Measurements from ENCODE around the gene CD8A. TPM values are rescaled to one million over a fixed set of nuclear protein-coding genes. Genes with fewer than 3 reads are reported as not detected.
A peak's percentile ranks its signal among the peaks of the same experiment; 100 is the strongest.

CD8A gene
- total and polyA plus RNA-seq, 4 donors, result 1.5 to 3.9 (median 3.2) TPM

DNA sequence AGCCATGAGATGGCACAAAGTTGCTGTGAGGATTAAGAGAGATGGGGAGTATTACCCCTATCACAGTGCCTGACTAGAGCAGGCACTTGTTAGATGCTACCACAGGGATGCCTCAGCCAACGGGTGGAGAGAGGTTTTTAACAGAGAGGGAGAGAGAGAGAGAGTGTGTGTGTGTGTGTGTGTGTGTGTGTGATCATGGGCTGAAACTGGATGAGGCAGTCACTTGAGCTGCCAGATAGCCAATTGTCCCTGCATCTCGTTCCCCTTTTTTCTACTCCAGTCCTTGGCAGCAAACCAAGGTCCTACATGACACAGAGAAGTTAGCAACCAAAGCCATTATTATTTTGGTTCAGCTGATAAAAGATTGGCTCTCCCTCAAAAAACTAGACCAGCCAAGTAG lies 3.0 kb downstream of the CD8A start:
- ATAC-seq (ENCODE audit: low FRiP score) (no peak), DNase-seq (peak in 1 of 2 donors; percentile 66)
- Histone ChIP-seq H3K27ac (ENCODE audit: low read depth in 1 of 2, low read length in 2 of 2) (no peak overlapping the region), H3K9me3 (ENCODE audit: control insufficient read depth, low read length) (no peaks in the 10 kb centered on the region), H3K4me3 (ENCODE audit: low read length in 2 of 2) (no peak overlapping the region), H3K27me3 (ENCODE audit: control insufficient read depth in 1 of 2, insufficient read depth in 2 of 2, low read length in 1 of 2) (no peaks in the 10 kb centered on the region), H3K4me1 (ENCODE audit: control insufficient read depth in 1 of 2, insufficient read depth in 2 of 2, low read length in 2 of 2) (peaks cover 0 to 2% of the 10 kb centered on the region in 2 donors), H3K36me3 (ENCODE audit: control insufficient read depth in 1 of 2, insufficient read depth in 2 of 2, low read length in 1 of 2) (no peaks in the 10 kb centered on the region)
- WGBS, 2 donors, result 0 to 2% methylated on average over 2 of the region's 2 CpGs
- intact Hi-C loops (cut with DNase I), result no loop called here

DNA sequence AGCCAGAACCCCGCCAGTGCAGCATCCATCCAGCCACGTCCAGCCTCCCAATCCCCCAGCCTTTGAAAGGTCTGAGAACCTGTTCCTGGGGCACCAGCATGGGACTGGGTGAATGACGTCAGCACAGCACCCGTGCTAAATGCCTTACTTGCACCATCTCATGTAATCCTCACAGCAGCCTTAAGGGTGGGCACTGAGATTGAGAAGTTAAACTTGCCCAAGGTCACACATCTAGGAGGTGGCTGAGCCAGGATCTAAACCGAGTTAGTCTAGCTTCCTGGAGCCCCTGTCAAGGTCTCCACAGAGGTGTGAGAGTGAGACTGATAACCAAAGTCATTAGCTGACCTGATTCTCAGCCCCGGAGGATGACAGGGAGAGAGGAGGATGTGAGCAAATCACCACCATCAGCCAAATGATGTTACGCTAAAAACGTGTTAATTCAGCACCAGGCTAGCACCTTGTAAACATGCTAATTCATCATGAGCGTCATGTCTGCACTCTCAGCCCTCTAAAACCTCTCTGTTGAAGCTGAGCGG lies 4.6 kb downstream of the CD8A start:
- no peaks in the 10 kb centered on the region for H3K9me3 ChIP-seq (ENCODE audit: control insufficient read depth, low read length)
- no peaks in the 10 kb centered on the region for H3K27me3 ChIP-seq (ENCODE audit: control insufficient read depth in 1 of 2, insufficient read depth in 2 of 2, low read length in 1 of 2)
- H3K4me3 ChIP-seq (ENCODE audit: low read length in 2 of 2), result no peak overlapping the region
- H3K36me3 ChIP-seq (ENCODE audit: control insufficient read depth in 1 of 2, insufficient read depth in 2 of 2, low read length in 1 of 2), result no peaks in the 10 kb centered on the region
- intact Hi-C loops (cut with DNase I), result no loop called here
- ATAC-seq (ENCODE audit: low FRiP score) (no peak), DNase-seq (no peak)
- no peak overlapping the region for H3K27ac ChIP-seq (ENCODE audit: low read depth in 1 of 2, low read length in 2 of 2)
- peaks cover 0 to 2% of the 10 kb centered on the region in 2 donors for H3K4me1 ChIP-seq (ENCODE audit: control insufficient read depth in 1 of 2, insufficient read depth in 2 of 2, low read length in 2 of 2)
- WGBS, 2 donors, result 78 to 80% methylated on average over 10 of the region's 10 CpGs

DNA sequence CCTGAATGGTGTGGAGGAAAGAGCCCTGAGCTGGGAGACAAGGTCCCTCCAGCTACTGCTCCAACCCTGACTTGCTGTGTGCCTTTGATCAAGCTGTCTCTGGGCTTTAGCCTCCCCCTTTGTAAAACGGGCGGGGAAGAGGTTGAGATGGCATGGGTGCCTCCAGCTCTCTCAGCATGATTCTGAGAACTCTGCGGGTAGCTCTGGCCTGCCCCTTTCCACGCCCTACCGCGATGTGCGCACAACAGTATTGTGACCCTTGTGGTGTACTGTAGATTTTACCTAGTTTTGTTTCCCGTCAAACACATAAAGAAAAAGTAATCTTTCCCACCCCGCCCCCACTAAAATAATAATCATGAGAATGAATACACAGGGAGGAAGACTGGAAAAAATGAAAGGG lies 5.3 kb downstream of the CD8A start:
- intact Hi-C loops (cut with DNase I), result no loop called here
- Histone ChIP-seq H3K27ac (ENCODE audit: low read depth in 1 of 2, low read length in 2 of 2) (no peak overlapping the region), H3K9me3 (ENCODE audit: control insufficient read depth, low read length) (no peaks in the 10 kb centered on the region), H3K4me1 (ENCODE audit: control insufficient read depth in 1 of 2, insufficient read depth in 2 of 2, low read length in 2 of 2) (peaks cover 0 to 2% of the 10 kb centered on the region in 2 donors), H3K4me3 (ENCODE audit: low read length in 2 of 2) (no peak overlapping the region), H3K36me3 (ENCODE audit: control insufficient read depth in 1 of 2, insufficient read depth in 2 of 2, low read length in 1 of 2) (no peaks in the 10 kb centered on the region), H3K27me3 (ENCODE audit: control insufficient read depth in 1 of 2, insufficient read depth in 2 of 2, low read length in 1 of 2) (no peaks in the 10 kb centered on the region)
- DNase-seq (no peak), ATAC-seq (ENCODE audit: low FRiP score) (no peak)
- WGBS, 2 donors, result 90 to 96% methylated on average over 9 of the region's 9 CpGs

DNA sequence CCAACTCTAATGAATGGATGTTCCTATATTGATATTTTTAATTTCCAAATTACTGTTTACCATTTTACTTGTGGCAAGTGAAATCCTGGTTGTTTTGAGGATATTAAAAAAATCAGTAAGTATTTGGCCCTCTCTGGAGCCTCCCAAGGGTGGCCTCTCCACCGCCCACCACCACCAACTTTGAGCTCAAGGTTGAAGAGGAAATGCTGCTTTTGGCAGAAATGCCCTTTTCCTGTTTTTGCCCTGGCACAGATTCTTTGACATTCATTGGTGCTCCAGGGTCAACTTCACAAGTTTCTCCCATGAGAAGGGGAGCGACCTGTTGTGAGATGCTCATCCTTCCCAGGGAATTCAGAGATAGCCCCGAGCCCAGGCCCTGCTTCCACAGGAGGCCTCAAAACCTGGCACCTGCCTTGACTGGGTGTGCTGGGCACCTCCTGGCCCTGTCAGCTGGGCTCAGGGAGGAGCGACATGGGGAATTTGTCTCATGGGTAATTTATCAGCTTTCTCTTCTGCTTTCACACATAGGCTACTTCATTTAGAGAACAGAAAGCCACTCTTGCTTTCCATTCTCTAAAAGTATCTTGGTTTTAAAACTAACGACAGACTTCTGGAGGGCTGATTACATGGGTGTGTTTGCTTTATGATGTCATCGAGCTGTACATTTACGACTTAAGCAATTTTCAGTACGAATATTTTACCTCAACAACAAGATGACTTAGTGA lies 6.9 kb downstream of the CD8A start:
- DNase-seq, result no peak
- H3K36me3 ChIP-seq (ENCODE audit: control insufficient read depth in 1 of 2, insufficient read depth in 2 of 2, low read length in 1 of 2), result no peaks in the 10 kb centered on the region
- intact Hi-C loops (cut with DNase I), result no loop called here
- H3K9me3 ChIP-seq (ENCODE audit: control insufficient read depth, low read length), result no peaks in the 10 kb centered on the region
- H3K27ac ChIP-seq (ENCODE audit: low read depth in 1 of 2, low read length in 2 of 2), result no peak overlapping the region
- no peak overlapping the region for H3K4me3 ChIP-seq (ENCODE audit: low read length in 2 of 2)
- ATAC-seq (ENCODE audit: low FRiP score), result no peak
- 91% methylated on average over 8 of the region's 8 CpGs for WGBS, 2 donors
- peaks cover 0 to 2% of the 10 kb centered on the region in 2 donors for H3K4me1 ChIP-seq (ENCODE audit: control insufficient read depth in 1 of 2, insufficient read depth in 2 of 2, low read length in 2 of 2)
- no peaks in the 10 kb centered on the region for H3K27me3 ChIP-seq (ENCODE audit: control insufficient read depth in 1 of 2, insufficient read depth in 2 of 2, low read length in 1 of 2)

DNA sequence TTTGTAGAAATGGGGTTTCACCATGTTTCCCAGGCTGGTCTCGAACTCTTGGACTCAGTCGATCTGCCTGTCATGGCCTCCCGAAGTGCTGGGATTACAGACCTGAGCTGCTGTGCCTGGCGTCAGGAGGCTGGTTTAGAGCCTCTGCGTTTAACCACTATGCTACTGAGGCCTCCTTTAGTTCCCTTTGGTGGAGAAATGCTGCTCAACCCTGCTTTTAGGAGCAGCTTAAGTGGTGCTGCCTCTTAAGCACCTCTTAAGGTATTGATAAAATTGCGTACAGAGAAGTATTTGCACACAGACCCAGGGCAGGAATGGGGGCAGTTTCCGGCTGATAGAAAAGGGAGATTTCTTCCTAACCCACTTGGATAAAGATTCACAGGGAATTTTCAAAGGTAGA lies 8.0 kb downstream of the CD8A start:
- Histone ChIP-seq H3K27ac (ENCODE audit: low read depth in 1 of 2, low read length in 2 of 2) (no peak overlapping the region), H3K36me3 (ENCODE audit: control insufficient read depth in 1 of 2, insufficient read depth in 2 of 2, low read length in 1 of 2) (no peaks in the 10 kb centered on the region), H3K4me1 (ENCODE audit: control insufficient read depth in 1 of 2, insufficient read depth in 2 of 2, low read length in 2 of 2) (peaks cover 0 to 2% of the 10 kb centered on the region in 2 donors), H3K4me3 (ENCODE audit: low read length in 2 of 2) (no peak overlapping the region), H3K27me3 (ENCODE audit: control insufficient read depth in 1 of 2, insufficient read depth in 2 of 2, low read length in 1 of 2) (no peaks in the 10 kb centered on the region), H3K9me3 (ENCODE audit: control insufficient read depth, low read length) (no peaks in the 10 kb centered on the region)
- no peak for ATAC-seq (ENCODE audit: low FRiP score)
- 92 to 94% methylated on average over 7 of the region's 7 CpGs for WGBS, 2 donors
- no peak for DNase-seq
- intact Hi-C loops (cut with DNase I), result no loop called here

DNA sequence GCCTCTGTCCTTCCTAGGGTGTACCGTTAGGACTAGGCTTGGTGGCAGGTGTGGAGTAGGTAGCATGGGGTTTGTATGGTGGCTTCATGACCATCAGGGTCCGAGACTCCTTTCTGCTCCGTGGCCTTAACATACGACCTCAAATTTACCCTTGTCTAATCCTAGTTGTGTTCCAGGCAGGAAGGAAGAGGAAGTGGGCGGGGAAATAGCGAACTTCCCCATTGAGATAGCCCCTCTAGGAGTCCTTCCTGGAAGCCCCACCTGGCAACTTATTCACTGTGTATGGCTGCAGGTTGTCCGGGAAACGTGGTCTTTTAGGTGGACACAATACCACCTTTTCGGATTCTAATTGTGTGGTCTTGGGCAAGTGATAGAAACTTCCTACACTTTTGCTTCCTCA lies 9.3 kb downstream of the CD8A start:
- no peak for DNase-seq
- Histone ChIP-seq H3K36me3 (ENCODE audit: control insufficient read depth in 1 of 2, insufficient read depth in 2 of 2, low read length in 1 of 2) (peaks cover 0 to 2% of the 10 kb centered on the region in 2 donors), H3K4me1 (ENCODE audit: control insufficient read depth in 1 of 2, insufficient read depth in 2 of 2, low read length in 2 of 2) (no peaks in the 10 kb centered on the region), H3K9me3 (ENCODE audit: control insufficient read depth, low read length) (no peaks in the 10 kb centered on the region), H3K27me3 (ENCODE audit: control insufficient read depth in 1 of 2, insufficient read depth in 2 of 2, low read length in 1 of 2) (no peaks in the 10 kb centered on the region), H3K4me3 (ENCODE audit: low read length in 2 of 2) (no peak overlapping the region), H3K27ac (ENCODE audit: low read depth in 1 of 2, low read length in 2 of 2) (no peak overlapping the region)
- intact Hi-C loops (cut with DNase I), result no loop called here
- ATAC-seq (ENCODE audit: low FRiP score), result no peak
- WGBS, 2 donors, result 85 to 88% methylated on average over 9 of the region's 9 CpGs

DNA sequence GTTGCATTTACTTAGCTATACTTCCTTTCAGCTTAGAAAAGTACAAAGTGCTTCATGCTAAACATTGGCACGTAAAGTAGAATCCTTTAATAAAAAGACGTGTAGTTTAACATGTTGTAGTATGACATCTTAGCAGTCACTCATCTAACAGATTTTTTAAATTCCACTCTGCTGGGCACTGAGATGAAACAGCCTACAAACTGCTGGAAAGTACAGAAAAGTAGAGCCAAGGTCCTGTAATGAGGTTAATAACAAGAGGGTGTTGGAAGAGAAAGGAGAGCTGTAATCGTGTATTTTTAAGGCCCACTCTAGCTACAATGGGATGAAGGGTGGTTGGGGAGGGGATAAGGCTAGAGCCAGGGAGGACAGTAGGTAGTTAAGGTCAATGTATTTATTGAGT lies 10.7 kb downstream of the CD8A start:
- 49 to 56% methylated on average over 3 of the region's 3 CpGs for WGBS, 2 donors
- Histone ChIP-seq H3K27ac (ENCODE audit: low read depth in 1 of 2, low read length in 2 of 2) (no peak overlapping the region), H3K4me3 (ENCODE audit: low read length in 2 of 2) (no peak overlapping the region), H3K9me3 (ENCODE audit: control insufficient read depth, low read length) (no peaks in the 10 kb centered on the region), H3K36me3 (ENCODE audit: control insufficient read depth in 1 of 2, insufficient read depth in 2 of 2, low read length in 1 of 2) (peaks cover 0 to 3% of the 10 kb centered on the region in 2 donors), H3K27me3 (ENCODE audit: control insufficient read depth in 1 of 2, insufficient read depth in 2 of 2, low read length in 1 of 2) (no peaks in the 10 kb centered on the region), H3K4me1 (ENCODE audit: control insufficient read depth in 1 of 2, insufficient read depth in 2 of 2, low read length in 2 of 2) (no peaks in the 10 kb centered on the region)
- ATAC-seq (ENCODE audit: low FRiP score), result no peak
- intact Hi-C loops (cut with DNase I), result no loop called here
- no peak for DNase-seq

DNA sequence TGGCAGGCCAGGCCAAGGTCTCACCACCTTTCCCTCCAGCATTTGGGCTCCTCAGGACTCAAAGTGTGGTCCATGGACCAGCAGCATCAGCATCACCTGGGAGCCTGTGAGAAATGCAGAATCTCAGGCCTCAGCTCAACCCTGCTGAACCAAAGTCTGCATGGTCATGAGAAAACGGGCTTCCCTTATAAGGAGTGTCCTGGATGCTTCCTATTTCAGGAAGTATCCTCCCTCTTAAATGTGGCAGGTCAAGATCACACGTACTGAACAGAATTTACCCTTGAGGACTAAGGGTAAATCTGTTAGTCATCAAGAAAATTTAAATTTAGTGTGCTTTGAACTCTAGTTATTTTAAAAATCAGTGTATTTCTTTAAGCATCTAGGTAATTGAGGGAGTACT lies 11.8 kb downstream of the CD8A start:
- Histone ChIP-seq H3K27ac (ENCODE audit: low read depth in 1 of 2, low read length in 2 of 2) (no peak overlapping the region), H3K4me1 (ENCODE audit: control insufficient read depth in 1 of 2, insufficient read depth in 2 of 2, low read length in 2 of 2) (no peaks in the 10 kb centered on the region), H3K36me3 (ENCODE audit: control insufficient read depth in 1 of 2, insufficient read depth in 2 of 2, low read length in 1 of 2) (peaks cover 0 to 6% of the 10 kb centered on the region in 2 donors), H3K9me3 (ENCODE audit: control insufficient read depth, low read length) (no peaks in the 10 kb centered on the region), H3K27me3 (ENCODE audit: control insufficient read depth in 1 of 2, insufficient read depth in 2 of 2, low read length in 1 of 2) (no peaks in the 10 kb centered on the region), H3K4me3 (ENCODE audit: low read length in 2 of 2) (no peak overlapping the region)
- DNase-seq (no peak), ATAC-seq (ENCODE audit: low FRiP score) (no peak)
- 63 to 69% methylated on average over 2 of the region's 2 CpGs for WGBS, 2 donors
- intact Hi-C loops (cut with DNase I), result no loop called here

DNA sequence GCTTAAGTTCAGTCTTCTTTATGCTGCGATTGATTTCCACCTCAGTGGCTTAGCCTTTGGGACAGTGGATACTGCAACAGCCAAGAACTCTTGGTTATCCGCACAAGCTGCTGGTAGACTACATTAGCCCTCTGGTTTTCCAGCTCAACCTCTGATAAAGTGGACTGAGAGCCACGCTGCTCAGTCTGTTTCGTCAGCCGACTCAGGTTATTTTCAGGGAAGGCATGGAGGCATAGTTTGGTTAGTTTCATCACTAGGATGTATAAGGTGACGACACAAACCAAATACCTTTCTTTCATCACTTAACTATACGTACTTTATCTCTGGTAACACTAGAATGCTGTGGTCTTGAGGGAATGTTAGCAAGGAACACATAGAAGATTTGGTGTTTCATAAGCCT lies 14.2 kb downstream of the CD8A start:
- H3K27me3 ChIP-seq (ENCODE audit: control insufficient read depth in 1 of 2, insufficient read depth in 2 of 2, low read length in 1 of 2), result no peaks in the 10 kb centered on the region
- H3K36me3 ChIP-seq (ENCODE audit: control insufficient read depth in 1 of 2, insufficient read depth in 2 of 2, low read length in 1 of 2), result peaks cover 0 to 8% of the 10 kb centered on the region in 2 donors
- H3K4me1 ChIP-seq (ENCODE audit: control insufficient read depth in 1 of 2, insufficient read depth in 2 of 2, low read length in 2 of 2), result no peaks in the 10 kb centered on the region
- intact Hi-C loops (cut with DNase I), result no loop called here
- no peak overlapping the region for H3K27ac ChIP-seq (ENCODE audit: low read depth in 1 of 2, low read length in 2 of 2)
- no peaks in the 10 kb centered on the region for H3K9me3 ChIP-seq (ENCODE audit: control insufficient read depth, low read length)
- H3K4me3 ChIP-seq (ENCODE audit: low read length in 2 of 2), result no peak overlapping the region
- DNase-seq (no peak), ATAC-seq (ENCODE audit: low FRiP score) (no peak)
- WGBS, 2 donors, result 90 to 95% methylated on average over 7 of the region's 7 CpGs

Data from aorta (tissue), 5 donors.